SK-N-SH (cell line): ENCODE data around the gene CCK. TPM values are rescaled to one million over a fixed set of nuclear protein-coding genes. Genes with fewer than 3 reads are reported as not detected.

Experiments
- CTCF ChIA-PET: fragments of 300-600, 350-600 bp; formaldehyde crosslinking; extraction: SDS; loops from one replicate; lab custom pipeline; 2021; lab: Yijun Ruan, JAX
- POLR2A ChIA-PET: fragments of 350-600 bp; sonication (Branson Sonifier 250); formaldehyde crosslinking; extraction: SDS; loops from one replicate; lab custom pipeline; 2020; ENCODE audit warnings: antibody characterized with exemption, inconsistent platforms; lab: Yijun Ruan, JAX
- DNase-seq: peaks from one replicate; pipeline ENCODE4 v3.0.0; 2012
- H2AFZ ChIP-seq: fragments of 200-600 bp; sonication (generic); 2 replicates; pipeline ENCODE4 v1.8.1; 2016; ENCODE audit warnings: antibody characterized with exemption, mild to moderate bottlenecking, low read depth
- H3F3A ChIP-seq: fragments of 200-600 bp; sonication (generic); replicated peaks from 2 replicates; pipeline ENCODE3; 2016; ENCODE audit warnings: antibody characterized with exemption, mild to moderate bottlenecking; ENCODE audit not compliant: insufficient read depth
- H3K27ac ChIP-seq, 2 experiments: fragments of 200-500 bp in 1 of 2; fragments of 200-600 bp in 1 of 2; sonication (Bioruptor generic) in 1 of 2; sonication (generic), shearing (Covaris generic) in 1 of 2; 2 replicates each; pipeline versions ENCODE4 v1.5.1 to v1.6.1; 2014 to 2016; ENCODE audit warnings: low read depth in 2 of 2, inconsistent platforms in 1 of 2, low read length in 1 of 2, mild to moderate bottlenecking in 1 of 2, mixed read lengths in 1 of 2
- H3K27me3 ChIP-seq: fragments of 200-600 bp; sonication (generic), shearing (Covaris generic); 2 replicates; pipeline ENCODE4 v1.6.1; 2016; ENCODE audit warnings: mixed run types; ENCODE audit not compliant: insufficient read depth
- H3K36me3 ChIP-seq, 2 experiments: fragments of 200-500 bp in 1 of 2; fragments of 200-600 bp in 1 of 2; sonication (Bioruptor generic) in 1 of 2; sonication (generic) in 1 of 2; replicated peaks in 1 of 2; 2 replicates each; pipeline versions ENCODE3 to v1.5.1; 2014 to 2016; ENCODE audit warnings: low read length in 1 of 2, mild to moderate bottlenecking in 1 of 2; ENCODE audit not compliant: insufficient read depth in 2 of 2, control insufficient read depth in 1 of 2
- H3K4me1 ChIP-seq, 2 experiments: fragments of 200-500 bp in 1 of 2; fragments of 200-600 bp in 1 of 2; sonication (Bioruptor generic) in 1 of 2; sonication (generic), shearing (Covaris generic) in 1 of 2; 2 replicates each; pipeline versions ENCODE4 v1.5.1 to v1.6.1; 2014 to 2016; ENCODE audit warnings: low read depth in 1 of 2, low read length in 1 of 2, mixed run types in 1 of 2; ENCODE audit not compliant: insufficient read depth in 2 of 2, control insufficient read depth in 1 of 2
- H3K4me2 ChIP-seq: fragments of 200-600 bp; sonication (generic), shearing (Covaris generic); 2 replicates; pipeline ENCODE4 v1.6.1; 2017; ENCODE audit warnings: mixed run types
- H3K4me3 ChIP-seq, 2 experiments: fragments of 200-500 bp in 1 of 2; fragments of 200-600 bp in 1 of 2; sonication (Bioruptor generic) in 1 of 2; sonication (generic), shearing (Covaris generic) in 1 of 2; 2 replicates each; pipeline versions ENCODE4 v1.5.1 to v1.8.1; 2014 to 2016; ENCODE audit warnings: low read depth in 2 of 2, inconsistent platforms in 1 of 2, low read length in 1 of 2, mild to moderate bottlenecking in 1 of 2, mixed read lengths in 1 of 2, moderate library complexity in 1 of 2
- H3K79me2 ChIP-seq: fragments of 200-600 bp; sonication (generic); 2 replicates; pipeline ENCODE4 v1.8.1; 2017; ENCODE audit warnings: mild to moderate bottlenecking; ENCODE audit not compliant: insufficient read depth
- H3K9ac ChIP-seq: fragments of 200-600 bp; sonication (generic); 2 replicates; pipeline ENCODE4 v1.6.1; 2017; ENCODE audit warnings: mixed run types
- H3K9me2 ChIP-seq: fragments of 200-600 bp; sonication (generic); 2 replicates; pipeline ENCODE4 v1.6.1; 2017; ENCODE audit warnings: mixed run types
- H3K9me3 ChIP-seq: fragments of 200-600 bp; sonication (generic); 2 replicates; pipeline ENCODE4 v1.6.1; 2017; ENCODE audit warnings: mixed run types, mild to moderate bottlenecking, moderate library complexity
- H4K20me1 ChIP-seq: fragments of 200-600 bp; sonication (generic); 2 replicates; pipeline ENCODE4 v1.6.1; 2017; ENCODE audit warnings: mild to moderate bottlenecking, mixed run types; ENCODE audit not compliant: insufficient read depth
- CTCF ChIP-seq: fragments of 200-600 bp; sonication (generic); IDR thresholded peaks from 2 replicates; pipeline ENCODE4 v1.6.1; 2017; ENCODE audit warnings: antibody characterized with exemption, mild to moderate bottlenecking, moderate library complexity
- MXI1 ChIP-seq: IDR thresholded peaks from 2 replicates; pipeline ENCODE4 v1.6.1; 2012; ENCODE audit warnings: mild to moderate bottlenecking, low read depth, low read length, improper control_type of control experiment
- PBX3 ChIP-seq: IDR thresholded peaks from 2 replicates; pipeline ENCODE4; 2012
- TEAD4 ChIP-seq: IDR thresholded peaks from 2 replicates; pipeline ENCODE4 v1.4.0; 2012; ENCODE audit warnings: mild to moderate bottlenecking, borderline replicate concordance; ENCODE audit not compliant: insufficient read depth
- YY1 ChIP-seq: IDR thresholded peaks from 2 replicates; pipeline ENCODE4 v1.4.0; 2012; ENCODE audit warnings: low read depth, mild to moderate bottlenecking
- WGBS: methylation state at CpG from one replicate; pipeline ENCODE4 v1.1.6; 2017; ENCODE audit warnings: low lambda C conversion rate; 5-methylcytosine and 5-hydroxymethylcytosine counted together
- polyA plus RNA-seq, 3 experiments: library from polyadenylated mRNA; depleted of rRNA; stranded (reverse); fragments of >200 nt; gene quantifications; 2 replicates each; pipeline ENCODE4 v1.2.3, GENCODE V29; 2012
- small RNA-seq, 7 experiments: library from RNA; depleted of rRNA; stranded (forward); fragments of <200 nt; gene quantifications; one replicate each; pipeline ENCODE3, GENCODE V24; 2012

The CCK gene
- polyA plus RNA-seq, 1 of the 3 experiments (the other 2 are of a cell fraction) = not detected

GRCh38 chr3:42209917-42210316 is 56.1 kb downstream of the CCK start:
- Histone ChIP-seq H2AFZ (no peak overlapping the region), H4K20me1 (no peaks in the 10 kb centered on the region), H3K27ac (no peak overlapping the region), H3K4me3 (no peak overlapping the region), H3K79me2 (no peaks in the 10 kb centered on the region), H3K4me2 (no peak overlapping the region), H3K9me3 (no peaks in the 10 kb centered on the region), H3K4me1 (peaks cover 0 to 6% of the 10 kb centered on the region in 2 experiments; a peak in 2 of 4 replicates), H3K9me2 (no peaks in the 10 kb centered on the region), H3K36me3 (peaks cover 7 to 39% of the 10 kb centered on the region in 2 experiments), H3K9ac (no peak overlapping the region), H3F3A (no peaks in the 10 kb centered on the region), H3K27me3 (no peaks in the 10 kb centered on the region)
- WGBS = 91% methylated on average over 12 of the region's 12 CpGs
- ChIA-PET POLR2A (no interaction called here), CTCF (interaction anchor here (1.3 to 2.8 kb wide), 2 partner anchors 19 to 20 kb away, joined by 4 to 14 read pairs; no protein-coding TSS in a partner anchor)
- TF ChIP-seq YY1 (no peak), MXI1 (no peak), PBX3 (no peak), TEAD4 (no peak), CTCF (no peak)
- DNase-seq = no peak

Small RNA genes within 50 kb of the gene (small RNA-seq; reads per million reads assigned to genes)
- gene RNU4-78P = 0 reads per million in 7 experiments

Other genes with a start within 250 kb of the CCK start
- 11.5 and 12.5 TPM in 2 replicates for gene TRAK1, start 174.8 kb downstream of the CCK start, polyA plus RNA-seq (2012; rRNA removed)
- not detected in 2 replicates for gene LYZL4, start 144.4 kb upstream of the CCK start, polyA plus RNA-seq (2012; rRNA removed)
- not detected in 2 replicates for gene VIPR1, start 236.5 kb upstream of the CCK start, polyA plus RNA-seq (2012; rRNA removed)